Measurements from ENCODE around the gene SLC34A3.
A peak's percentile ranks its signal among the peaks of the same experiment; 100 is the strongest.

Gene SLC34A3

DNA sequence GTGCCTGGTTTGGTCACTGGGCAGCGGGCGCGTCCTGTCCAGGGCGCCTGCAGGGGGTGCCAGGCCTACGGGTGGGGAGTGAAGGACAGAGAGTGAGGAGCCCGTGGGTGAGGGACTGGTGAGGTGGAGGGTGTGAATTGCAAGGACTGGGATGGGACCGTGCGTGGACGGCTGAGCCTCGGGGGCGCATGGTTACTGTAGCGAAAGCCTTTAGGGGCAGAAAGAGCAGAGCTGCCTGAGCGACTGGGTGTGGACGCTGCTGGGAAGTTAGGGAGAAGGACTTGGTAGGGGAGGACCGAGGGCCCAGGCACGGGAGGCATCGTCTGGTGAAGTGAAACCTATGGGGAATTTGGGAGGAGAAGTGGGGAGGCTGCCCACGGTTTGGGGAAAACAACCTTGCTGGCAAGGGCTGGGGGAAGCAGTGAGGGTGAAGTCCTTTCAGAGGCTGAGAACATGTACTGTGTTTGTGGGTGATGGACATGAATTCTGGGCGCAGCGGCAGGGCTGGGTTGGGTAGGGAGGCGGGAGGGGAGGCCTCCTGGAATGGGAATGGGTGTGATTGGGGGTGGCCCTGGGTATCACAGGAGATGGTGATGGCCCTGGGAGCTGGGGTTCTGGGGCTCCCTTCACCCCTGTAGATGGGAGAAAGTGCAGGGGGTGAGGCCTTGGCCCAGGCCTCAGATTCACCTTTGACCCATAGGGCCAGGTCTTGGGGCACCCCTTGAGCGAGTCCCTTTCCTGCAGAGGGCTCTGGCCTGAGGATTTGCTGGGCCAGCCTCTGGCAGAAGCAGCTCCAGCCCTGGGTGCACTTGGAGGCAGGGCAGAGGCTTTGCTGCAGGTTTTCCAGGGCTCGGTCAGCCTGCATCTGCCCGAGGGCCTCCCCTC is 45.1 kb downstream of the SLC34A3 start:
- DNase-seq (ENCODE audit: low spot score): no peak

DNA sequence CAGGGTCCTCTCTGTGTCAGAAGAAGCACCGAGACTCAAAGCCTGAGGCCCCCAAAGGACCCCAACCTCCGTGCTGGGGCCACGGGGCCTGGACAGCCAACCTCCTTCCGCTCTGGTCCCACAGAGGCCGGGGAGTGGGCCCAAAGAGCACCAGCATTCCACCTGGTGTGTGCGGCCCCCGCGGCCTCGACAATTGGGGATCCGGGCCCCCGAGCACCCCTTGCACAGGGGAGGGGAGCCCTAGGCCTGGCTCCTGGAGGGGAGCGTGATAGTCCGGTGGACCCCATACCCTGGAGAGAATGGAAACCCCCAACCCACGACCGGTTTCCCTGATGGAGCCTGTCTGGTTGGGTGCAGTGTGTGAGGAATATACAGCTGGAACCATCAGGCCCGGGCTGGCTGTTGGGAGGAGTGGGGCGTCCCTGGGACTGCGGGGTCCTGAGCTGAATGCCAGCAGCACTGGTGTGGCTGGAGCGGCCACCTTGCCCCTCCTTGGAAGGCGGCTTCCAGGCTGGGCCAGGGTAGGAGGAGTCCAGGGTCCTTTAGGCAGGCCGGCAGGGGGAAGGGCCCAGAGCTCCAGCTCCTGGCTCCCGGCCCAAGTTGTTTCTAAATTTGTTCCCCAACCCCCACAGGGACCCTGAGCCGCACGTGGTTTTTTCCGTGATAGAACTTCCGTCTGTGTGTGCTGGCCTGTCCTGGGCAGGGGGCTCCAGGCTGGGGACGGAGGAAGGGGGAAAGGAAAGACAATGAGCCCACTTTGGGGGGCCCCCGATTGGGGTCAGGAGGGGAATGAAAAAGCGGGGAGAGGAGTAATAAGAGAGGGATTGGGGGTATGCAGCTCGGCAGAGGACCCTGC is 46.0 kb downstream of the SLC34A3 start:
- DNase-seq (ENCODE audit: low spot score): peak; percentile 53

DNA sequence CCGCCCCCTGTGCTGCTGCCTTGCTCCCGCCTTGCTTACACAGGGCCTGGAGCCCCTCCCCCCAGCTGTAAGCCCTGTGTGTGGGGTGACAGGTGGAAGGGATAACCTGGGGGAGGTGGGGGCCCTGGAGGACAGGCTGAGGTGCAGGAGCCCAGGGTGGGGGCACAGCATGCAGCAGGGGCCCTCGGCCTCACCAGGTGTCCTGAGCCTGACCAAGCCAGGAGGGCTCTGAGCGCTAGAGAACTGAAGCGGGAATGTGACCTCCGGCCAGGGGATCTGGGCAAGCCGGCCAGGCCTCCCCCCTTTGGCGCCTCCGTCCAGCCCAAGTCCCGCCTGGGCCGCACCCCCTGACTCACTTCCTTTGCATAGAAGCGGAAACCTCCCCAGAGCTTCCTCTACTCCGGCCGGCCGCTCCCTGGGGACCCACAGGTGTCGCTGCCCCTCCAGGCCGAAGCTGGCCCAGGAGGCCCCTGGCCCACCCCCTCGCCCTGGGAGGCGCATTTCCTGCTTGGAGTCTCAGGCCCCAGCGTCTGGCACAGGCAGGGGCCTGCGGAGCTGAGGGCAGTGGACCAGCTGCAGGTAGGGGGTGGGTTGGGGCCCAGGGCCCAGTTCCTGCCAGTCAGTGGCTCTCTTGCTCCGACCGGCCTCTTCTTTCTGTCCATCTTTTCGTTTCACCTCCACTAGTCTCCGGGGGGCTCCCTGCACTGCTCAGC is 46.8 kb downstream of the SLC34A3 start, which contains the start of gene TOR4A:
Gene TOR4A (plus strand): TSS at position 398 of the 713 bp plus-strand sequence. CDS start 964 bp downstream, outside the sequence.
- peak; percentile 96 for DNase-seq (ENCODE audit: low spot score)

DNA sequence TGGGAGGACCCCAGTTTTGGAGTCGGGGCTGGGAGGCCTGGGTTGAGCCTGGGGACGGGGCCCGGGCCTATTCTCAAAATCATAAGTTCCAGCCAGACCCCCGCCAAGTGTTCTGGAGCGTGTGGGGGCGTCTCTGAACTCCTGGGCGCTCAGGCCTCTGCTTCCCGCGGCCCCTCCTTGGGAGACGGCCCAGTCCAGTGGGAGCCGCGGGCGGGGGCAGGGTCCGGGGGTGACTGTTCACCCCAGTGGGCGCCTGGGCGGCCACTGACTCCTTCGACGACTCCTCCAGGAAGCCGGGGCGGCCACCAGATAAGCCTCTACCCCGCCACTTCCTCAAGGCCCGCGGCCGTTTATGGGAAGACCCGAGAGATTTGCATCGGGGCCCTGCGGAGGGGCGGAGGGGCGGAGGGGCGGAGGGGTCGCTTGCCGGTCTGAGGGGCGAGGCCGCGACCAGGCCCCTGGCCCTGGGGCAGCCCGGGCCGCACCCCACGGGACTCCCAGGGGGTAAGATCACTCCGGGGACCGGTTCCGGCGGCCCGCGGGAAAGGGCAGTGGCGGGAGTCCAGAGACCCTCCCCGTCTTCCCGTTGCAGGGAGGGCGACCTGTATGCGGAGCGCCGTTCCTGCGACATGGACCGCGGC is 47.5 kb downstream of the SLC34A3 start:
- DNase-seq (ENCODE audit: low spot score): peak; percentile 35

DNA sequence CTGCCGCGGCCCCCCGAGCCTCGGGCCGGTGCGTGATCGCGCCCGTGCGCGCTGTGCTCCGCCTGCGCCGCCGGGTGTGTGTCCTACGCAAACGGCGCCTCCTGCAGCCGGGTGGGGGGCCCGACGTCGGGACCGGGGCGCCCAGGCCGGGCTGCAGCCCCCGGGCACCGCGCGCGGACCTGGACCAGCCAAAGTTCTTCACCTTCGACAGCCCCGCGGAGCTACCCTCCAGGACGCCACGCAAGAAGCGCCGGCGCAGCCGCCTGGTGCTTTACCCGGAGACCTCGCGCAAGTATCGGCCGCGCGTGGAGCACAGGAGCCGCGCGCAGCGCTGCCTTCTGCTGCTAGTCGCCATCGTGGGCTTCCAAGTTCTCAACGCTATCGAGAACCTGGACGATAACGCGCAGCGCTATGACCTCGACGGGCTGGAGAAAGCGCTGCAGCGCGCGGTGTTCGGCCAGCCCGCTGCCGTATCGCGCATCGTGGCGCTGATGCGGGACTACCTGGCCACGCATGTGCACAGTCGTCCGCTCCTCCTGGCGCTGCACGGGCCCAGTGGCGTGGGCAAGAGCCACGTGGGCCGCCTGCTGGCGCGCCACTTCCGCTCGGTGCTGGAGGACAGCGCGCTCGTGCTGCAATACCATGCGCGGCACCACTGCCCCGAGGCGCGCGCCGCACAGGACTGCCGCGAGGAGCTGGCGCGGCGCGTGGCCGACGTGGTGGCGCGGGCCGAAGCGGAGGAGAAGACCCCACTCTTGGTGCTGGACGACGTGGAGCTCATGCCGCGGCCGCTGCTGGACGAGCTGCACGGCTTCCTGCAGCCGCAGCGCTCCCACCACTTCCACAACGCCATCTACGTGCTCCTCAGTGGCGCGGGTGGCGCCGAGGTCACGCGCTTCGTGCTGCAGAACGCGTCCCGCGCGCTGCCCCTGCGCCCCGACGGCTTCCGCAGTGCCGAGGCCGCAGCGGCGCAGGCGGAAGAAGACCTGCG is 48.3 kb downstream of the SLC34A3 start:
- DNase-seq (ENCODE audit: low spot score): no peak

DNA sequence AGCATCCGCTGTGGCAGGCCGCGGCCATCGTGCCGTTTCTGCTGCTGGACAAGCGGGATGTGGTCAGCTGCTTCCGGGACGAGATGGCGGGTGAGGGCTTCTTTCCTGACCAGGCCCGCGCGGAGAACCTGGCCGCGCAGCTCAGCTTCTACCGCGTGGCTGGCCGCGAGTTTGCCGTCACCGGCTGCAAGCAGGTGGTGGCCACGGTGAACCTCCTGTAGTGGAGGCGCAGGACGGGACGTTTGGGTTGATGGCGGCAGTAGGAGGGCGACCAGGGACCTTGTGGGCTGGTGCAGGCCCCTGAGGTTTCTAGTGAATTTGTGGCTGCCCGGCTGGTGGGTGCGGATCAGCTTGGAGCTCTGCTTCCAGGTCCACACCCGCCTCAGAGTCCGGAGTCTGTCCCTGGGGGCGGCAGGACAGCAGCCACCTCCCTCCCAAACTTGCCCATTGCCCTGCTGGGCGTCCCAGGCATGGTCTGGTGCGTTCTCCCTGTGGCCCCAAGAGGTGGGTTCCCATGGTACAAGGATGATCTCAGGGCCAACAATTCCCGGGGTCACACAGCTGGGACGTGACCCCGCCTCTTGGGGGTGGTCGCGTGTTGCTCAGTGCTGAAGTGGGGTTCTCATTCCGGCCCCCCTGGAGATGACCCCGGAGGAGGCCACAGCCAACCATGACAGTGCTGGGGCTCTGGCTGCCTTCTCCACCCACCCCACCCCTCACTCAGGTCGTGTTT is 49.2 kb downstream of the SLC34A3 start:
- no peak for DNase-seq (ENCODE audit: low spot score)

DNA sequence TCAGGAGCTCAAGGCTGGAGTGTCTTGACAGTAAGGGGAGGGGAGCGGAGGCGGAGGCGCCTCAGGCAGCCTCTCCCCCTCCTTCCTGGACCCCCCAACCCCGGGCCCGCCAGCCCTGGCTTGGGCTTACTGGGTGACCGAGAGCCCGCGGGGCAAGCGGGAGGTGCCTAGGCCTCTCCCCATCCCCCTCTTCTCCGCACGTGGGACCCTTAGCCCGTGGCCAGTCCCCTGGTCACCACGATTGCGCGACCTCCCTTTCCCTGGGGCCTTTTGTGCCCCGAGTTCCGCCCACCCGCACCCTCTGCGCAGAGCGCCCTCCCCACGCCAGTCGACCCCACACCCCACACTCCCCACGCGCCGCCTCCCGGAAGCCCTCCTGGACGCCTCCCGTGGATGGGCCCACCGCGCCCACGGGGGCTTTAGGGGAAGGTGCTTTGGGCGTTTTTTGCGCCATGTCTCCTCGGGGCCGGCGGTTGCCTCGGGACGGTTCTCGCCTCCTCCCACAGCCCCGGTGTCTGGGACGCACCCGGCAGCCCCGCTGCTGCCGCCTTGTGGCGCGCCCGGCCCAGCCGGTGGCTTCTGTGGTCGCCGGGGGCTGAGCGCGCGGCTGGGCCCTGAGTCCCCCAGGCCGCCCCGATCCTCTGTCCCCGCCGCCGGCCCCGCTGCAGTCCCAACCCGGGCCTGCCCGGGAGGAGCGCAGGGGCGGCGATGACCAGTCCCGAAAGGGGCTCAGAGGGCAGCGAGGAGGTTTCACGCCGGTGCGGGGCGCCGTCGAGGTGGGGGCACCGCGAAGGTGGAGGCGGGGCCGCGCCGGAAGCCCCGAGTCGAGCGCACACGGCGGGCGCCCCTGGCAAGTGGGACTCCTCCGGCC is 50.0 kb downstream of the SLC34A3 start:
- no peak for DNase-seq (ENCODE audit: low spot score)

DNA sequence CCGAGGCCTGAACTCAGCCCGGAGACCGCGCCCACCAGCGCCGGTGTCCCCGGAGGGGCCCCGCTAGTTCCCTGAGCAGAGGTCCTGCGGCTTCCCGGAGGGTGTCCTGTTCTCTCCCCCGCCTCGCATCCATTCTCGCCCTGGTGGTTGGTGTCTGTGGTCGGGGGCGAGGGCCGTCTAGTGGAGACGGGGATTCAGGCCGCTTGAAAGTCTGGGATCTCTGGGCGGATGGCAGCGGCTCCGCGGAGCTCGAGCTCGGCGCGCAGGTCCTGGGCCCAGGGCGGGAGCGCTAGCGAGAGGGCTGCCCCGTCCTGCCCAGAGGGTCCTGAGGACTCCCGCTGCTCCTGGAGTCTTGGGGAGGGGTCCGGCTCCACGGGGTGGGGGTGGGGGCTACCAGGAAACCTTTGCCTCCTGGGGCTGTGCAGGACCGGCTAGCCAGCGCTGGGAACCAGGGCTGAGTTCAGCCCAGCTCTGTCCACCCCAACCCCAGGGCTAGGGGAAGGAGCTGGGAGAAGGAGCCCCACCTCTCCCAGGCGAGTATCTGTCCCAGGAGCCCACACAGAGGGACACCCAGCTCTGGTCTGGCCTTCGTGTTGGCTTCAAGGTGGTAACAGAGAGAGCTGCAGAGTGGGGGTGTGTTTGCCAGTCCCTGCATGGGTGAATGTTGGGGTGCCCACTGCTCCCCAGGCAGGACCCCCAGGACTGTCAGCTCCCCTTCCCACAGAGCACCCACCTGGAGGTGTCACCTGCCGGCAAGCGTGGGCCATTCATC is 50.8 kb downstream of the SLC34A3 start:
- no peak for DNase-seq (ENCODE audit: low spot score)
